ENCODE data around the gene TECRL.

The TECRL gene

DNA sequence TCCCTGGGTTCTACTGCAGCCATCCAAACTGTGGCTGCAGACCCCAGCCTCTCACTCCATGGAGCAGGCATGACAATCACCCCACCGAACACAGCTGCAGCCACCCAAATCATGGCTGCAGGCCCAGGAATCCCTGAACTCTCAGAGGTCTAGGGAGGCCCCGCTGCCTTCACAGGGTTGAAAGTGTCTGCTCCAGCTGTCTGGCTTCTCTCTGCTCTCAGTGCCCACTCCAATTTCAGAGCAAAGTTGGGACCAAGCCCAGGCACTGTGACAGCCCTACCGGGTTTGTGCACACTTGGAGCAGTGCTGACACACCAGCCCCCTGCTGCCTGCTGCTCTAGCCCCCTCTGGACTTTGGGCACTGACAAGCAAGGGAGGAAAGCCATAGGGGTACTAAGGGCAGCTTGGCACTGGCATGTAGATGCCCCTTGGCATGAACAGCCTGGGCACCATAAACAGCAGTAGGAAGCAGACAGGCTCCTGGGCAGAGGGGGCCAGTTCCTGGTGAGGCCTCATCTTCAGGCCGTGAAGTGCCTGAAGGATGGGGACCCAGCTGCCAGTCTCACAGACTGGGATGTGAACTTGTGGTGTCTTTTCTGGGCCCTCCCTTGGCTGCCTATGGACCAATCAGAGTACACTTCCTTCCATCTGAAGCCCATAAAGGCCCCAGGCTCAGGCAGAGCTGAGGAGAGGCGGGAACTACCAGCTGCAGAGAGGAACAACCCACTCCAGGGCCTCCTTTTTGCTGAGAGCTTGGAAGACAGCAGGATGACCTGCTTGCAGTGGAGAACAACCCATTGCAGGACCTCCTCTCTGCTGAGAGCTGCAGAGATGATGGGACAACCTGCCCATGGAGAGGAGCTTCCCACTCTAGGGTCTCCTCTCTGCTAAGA lies 68.8 kb downstream of the TECRL start:
- TF ChIP-seq, protein P1, sequence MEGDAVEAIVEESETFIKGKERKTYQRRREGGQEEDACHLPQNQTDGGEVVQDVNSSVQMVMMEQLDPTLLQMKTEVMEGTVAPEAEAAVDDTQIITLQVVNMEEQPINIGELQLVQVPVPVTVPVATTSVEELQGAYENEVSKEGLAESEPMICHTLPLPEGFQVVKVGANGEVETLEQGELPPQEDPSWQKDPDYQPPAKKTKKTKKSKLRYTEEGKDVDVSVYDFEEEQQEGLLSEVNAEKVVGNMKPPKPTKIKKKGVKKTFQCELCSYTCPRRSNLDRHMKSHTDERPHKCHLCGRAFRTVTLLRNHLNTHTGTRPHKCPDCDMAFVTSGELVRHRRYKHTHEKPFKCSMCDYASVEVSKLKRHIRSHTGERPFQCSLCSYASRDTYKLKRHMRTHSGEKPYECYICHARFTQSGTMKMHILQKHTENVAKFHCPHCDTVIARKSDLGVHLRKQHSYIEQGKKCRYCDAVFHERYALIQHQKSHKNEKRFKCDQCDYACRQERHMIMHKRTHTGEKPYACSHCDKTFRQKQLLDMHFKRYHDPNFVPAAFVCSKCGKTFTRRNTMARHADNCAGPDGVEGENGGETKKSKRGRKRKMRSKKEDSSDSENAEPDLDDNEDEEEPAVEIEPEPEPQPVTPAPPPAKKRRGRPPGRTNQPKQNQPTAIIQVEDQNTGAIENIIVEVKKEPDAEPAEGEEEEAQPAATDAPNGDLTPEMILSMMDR (IDR thresholded peaks at IDR 0.05; ENCODE audit: control insufficient read depth, insufficient read depth, low read depth, low read length, missing control alignments) = no peak
- no peak for DNase-seq (ENCODE audit: low read depth)
- H3K4me3 ChIP-seq (ENCODE audit: control insufficient read depth, low read depth, low read length) = no peak overlapping the region

DNA sequence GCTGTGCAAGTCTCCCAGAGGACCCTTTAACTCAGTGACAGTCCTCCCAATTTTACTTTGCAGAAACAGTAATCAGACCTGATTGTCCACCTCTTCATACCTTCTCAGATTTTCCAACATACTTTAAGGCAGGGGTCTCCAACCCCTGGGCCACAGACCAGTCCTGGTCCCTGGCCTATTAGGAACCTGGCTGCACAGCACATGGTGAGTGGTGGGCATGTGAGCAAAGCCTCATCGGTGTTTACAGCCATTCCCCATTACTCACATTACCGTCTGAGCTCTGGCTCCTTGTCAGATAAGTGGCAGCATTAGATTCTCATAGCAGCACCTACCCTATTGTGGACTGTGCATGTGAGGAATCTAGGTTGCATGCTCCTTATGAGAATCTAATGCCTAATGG lies 74.3 kb downstream of the TECRL start:
- no peak for DNase-seq (ENCODE audit: low read depth)
- no peak overlapping the region for H3K4me3 ChIP-seq (ENCODE audit: control insufficient read depth, low read depth, low read length)
- TF ChIP-seq, protein P1 (IDR thresholded peaks at IDR 0.05; ENCODE audit: control insufficient read depth, insufficient read depth, low read depth, low read length, missing control alignments) = no peak

DNA sequence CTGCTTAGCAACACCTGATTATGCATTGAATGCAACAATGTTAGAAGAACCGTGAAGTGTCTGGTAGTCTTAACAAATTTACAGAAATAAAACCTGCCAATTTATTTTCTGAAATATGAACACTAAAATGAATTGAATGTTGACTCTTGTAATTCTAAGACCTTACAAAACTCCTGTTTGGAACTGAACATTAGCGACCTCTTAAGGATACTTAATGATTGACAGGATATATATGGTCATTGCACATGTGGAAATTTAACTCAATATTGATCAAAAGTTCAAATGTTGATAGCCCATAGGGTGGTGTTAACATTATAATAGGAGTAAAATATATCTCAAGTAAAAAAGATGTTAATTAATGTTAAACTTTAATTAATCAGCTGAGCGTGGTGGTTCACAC lies 79.1 kb downstream of the TECRL start:
- TF ChIP-seq, protein P1 (IDR thresholded peaks at IDR 0.05; ENCODE audit: control insufficient read depth, insufficient read depth, low read depth, low read length, missing control alignments) = no peak
- no peak overlapping the region for H3K4me3 ChIP-seq (ENCODE audit: control insufficient read depth, low read depth, low read length)
- no peak for DNase-seq (ENCODE audit: low read depth)

DNA sequence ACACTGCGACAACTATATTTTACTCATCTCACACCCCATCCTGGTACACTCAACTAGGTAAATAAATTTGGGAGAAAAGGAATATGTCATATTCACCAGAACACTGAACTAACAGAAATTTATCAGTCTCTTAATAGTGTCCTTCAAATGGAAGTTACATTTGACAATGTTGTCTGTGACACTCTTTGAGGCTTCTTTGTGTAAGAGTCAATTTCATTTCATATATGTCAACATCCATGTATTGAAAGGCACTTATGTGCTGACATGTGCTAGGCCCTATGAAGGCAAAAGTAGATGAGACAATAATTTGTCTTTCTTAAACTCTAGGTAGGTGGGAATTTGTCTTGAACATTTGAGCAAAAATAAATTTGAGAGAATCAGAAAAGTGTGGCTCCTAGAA lies 82.0 kb downstream of the TECRL start:
- TF ChIP-seq, protein P1 (IDR thresholded peaks at IDR 0.05; ENCODE audit: control insufficient read depth, insufficient read depth, low read depth, low read length, missing control alignments) = no peak
- H3K4me3 ChIP-seq (ENCODE audit: control insufficient read depth, low read depth, low read length) = no peak overlapping the region
- no peak for DNase-seq (ENCODE audit: low read depth)

DNA sequence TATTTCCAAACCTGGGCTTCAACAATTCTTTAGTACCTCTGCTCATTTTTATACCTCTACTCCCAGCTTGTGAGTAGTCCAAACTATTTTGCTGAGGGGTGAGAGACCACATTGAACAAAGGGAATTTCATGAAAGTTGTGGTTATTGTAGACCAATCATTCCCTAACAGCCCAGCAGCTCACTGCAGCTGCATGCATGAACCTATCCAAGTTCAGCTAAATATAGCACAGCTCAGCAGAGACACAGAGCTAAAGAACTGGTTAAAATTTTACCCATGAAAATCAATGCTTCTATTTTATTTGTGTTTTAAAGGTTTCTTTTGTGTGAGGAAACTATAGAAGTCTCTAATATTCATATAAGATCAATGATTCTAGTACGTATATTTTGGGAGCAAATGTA lies 82.7 kb downstream of the TECRL start:
- no peak overlapping the region for H3K4me3 ChIP-seq (ENCODE audit: control insufficient read depth, low read depth, low read length)
- TF ChIP-seq, protein P1 (IDR thresholded peaks at IDR 0.05; ENCODE audit: control insufficient read depth, insufficient read depth, low read depth, low read length, missing control alignments) = no peak
- DNase-seq (ENCODE audit: low read depth) = no peak

DNA sequence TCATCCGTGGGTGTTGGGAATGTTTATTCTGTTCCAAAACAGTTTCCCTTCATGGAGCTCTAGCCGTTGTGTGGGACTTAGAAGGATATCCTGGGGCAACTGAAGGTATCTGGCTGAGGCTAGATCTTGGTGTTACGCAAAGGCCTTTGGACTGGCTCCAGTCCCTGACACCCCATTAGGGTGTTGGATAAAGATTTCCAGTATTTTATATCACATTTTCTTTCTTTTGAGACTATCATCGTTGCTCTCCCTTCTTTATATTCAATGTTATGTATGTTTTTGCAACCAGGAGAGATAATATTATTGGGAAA lies 103.0 kb downstream of the TECRL start:
- no peak overlapping the region for H3K4me3 ChIP-seq (ENCODE audit: control insufficient read depth, low read depth, low read length)
- no peak for DNase-seq (ENCODE audit: low read depth)
- TF ChIP-seq, protein P1 (IDR thresholded peaks at IDR 0.05; ENCODE audit: control insufficient read depth, insufficient read depth, low read depth, low read length, missing control alignments) = no peak

All from AG09309 (cell line).